Activated naive CD8-positive, alpha-beta T cell treated with anti-CD3 and anti-CD28 coated beads, Interleukin-2, amount 10 ng/mL, durations not matched to agents 7 days and 5 days (primary cell): Measurements from ENCODE around the gene JPT1. TPM values are rescaled to one million over a fixed set of nuclear protein-coding genes. Genes with fewer than 3 reads are reported as not detected.

Source experiments
- ATAC-seq: fragments of 150-1000 bp; cut with Tn5 transposase; one replicate; pipeline ENCODE4 v1.10.0; 2021; ENCODE audit warnings: low read depth, moderate library complexity
- POLR2A ChIA-PET: fragments of 350-600 bp; sonication (Branson Sonifier 250); formaldehyde crosslinking; loops from one replicate; lab custom pipeline; 2021; ENCODE audit warnings: antibody characterized with exemption; lab: Charles Lee
- DNase-seq: peaks from one replicate; pipeline ENCODE4 v3.0.0; 2021
- H3K27ac Mint-ChIP-seq: one replicate; pipeline ENCODE4 v1.8.0; 2022; ENCODE audit warnings: mild to moderate bottlenecking, mixed read lengths
- H3K27me3 Mint-ChIP-seq: one replicate; pipeline ENCODE4 v1.8.0; 2022; ENCODE audit warnings: mild to moderate bottlenecking, moderate library complexity, mixed read lengths
- H3K36me3 Mint-ChIP-seq: one replicate; pipeline ENCODE4 v1.8.0; 2021; ENCODE audit warnings: mild to moderate bottlenecking, mixed read lengths
- H3K4me1 Mint-ChIP-seq: one replicate; pipeline ENCODE4 v1.8.0; 2021; ENCODE audit warnings: mixed read lengths
- H3K4me3 Mint-ChIP-seq: one replicate; pipeline ENCODE4 v1.8.0; 2022; ENCODE audit warnings: mild to moderate bottlenecking, moderate library complexity, mixed read lengths
- H3K9me3 Mint-ChIP-seq: one replicate; pipeline ENCODE4 v1.8.0; 2021; ENCODE audit warnings: mixed read lengths
- total RNA-seq, 2 experiments: library from RNA; stranded (reverse); gene quantifications; one replicate each; pipeline ENCODE4 v1.2.3, GENCODE V29; 2021

The JPT1 gene
- total RNA-seq, 2 experiments from 2014 or later = 194 to 213 TPM

GRCh38 chr17:75103601-75104554, 50.4 kb downstream of the JPT1 start:
- DNase-seq (no peak), ATAC-seq (no peak)
- peaks cover 3% of the 10 kb centered on the region for H3K27me3 Mint-ChIP-seq
- H3K4me1 Mint-ChIP-seq = peaks cover 12% of the 10 kb centered on the region
- H3K9me3 Mint-ChIP-seq = no peaks in the 10 kb centered on the region
- H3K4me3 Mint-ChIP-seq = no peak overlapping the region
- POLR2A ChIA-PET = interaction anchor here (0.8 kb wide), 1 partner anchor 10 kb away, joined by 6 read pairs; no protein-coding TSS in a partner anchor
- H3K36me3 Mint-ChIP-seq = no peaks in the 10 kb centered on the region
- H3K27ac Mint-ChIP-seq = peak overlapping the region; percentile 48

GRCh38 chr17:75102385-75102821, 51.9 kb downstream of the JPT1 start:
- Mint-ChIP-seq H3K4me1 (peaks cover 6% of the 10 kb centered on the region), H3K9me3 (no peaks in the 10 kb centered on the region), H3K36me3 (no peaks in the 10 kb centered on the region), H3K4me3 (no peak overlapping the region), H3K27me3 (peaks cover 3% of the 10 kb centered on the region), H3K27ac (no peak overlapping the region)
- DNase-seq = no peak
- POLR2A ChIA-PET = interaction anchor here (1.2 kb wide), 1 partner anchor 29 kb away, joined by 5 read pairs; no protein-coding TSS in a partner anchor
- ATAC-seq = no peak

- ATAC-seq = no peak
- POLR2A ChIA-PET = interaction anchor here (1.7 kb wide), 1 partner anchor 14 kb away, joined by 5 read pairs; no protein-coding TSS in a partner anchor
- Mint-ChIP-seq H3K36me3 (no peaks in the 10 kb centered on the region), H3K4me3 (no peak overlapping the region), H3K9me3 (no peaks in the 10 kb centered on the region), H3K27me3 (peaks cover 3% of the 10 kb centered on the region), H3K27ac (no peak overlapping the region), H3K4me1 (peaks cover 2% of the 10 kb centered on the region)
- DNase-seq = no peak
Observed at GRCh38 chr17:75099881-75100595, 54.3 kb downstream of the JPT1 start.

GRCh38 chr17:75098861-75099260, 55.5 kb downstream of the JPT1 start:
- Mint-ChIP-seq H3K4me1 (peaks cover 2% of the 10 kb centered on the region), H3K4me3 (no peak overlapping the region), H3K27me3 (peaks cover 3% of the 10 kb centered on the region), H3K36me3 (no peaks in the 10 kb centered on the region), H3K27ac (no peak overlapping the region), H3K9me3 (no peaks in the 10 kb centered on the region)
- DNase-seq (no peak), ATAC-seq (no peak)
- POLR2A ChIA-PET = no interaction called here

GRCh38 chr17:75097865-75098264, 56.4 kb downstream of the JPT1 start:
- DNase-seq (no peak), ATAC-seq (no peak)
- Mint-ChIP-seq H3K9me3 (no peaks in the 10 kb centered on the region), H3K4me3 (no peak overlapping the region), H3K27me3 (peaks cover 3% of the 10 kb centered on the region), H3K4me1 (peaks cover 2% of the 10 kb centered on the region), H3K27ac (no peak overlapping the region), H3K36me3 (no peaks in the 10 kb centered on the region)
- POLR2A ChIA-PET = no interaction called here

GRCh38 chr17:75096082-75096625, 58.2 kb downstream of the JPT1 start:
- Mint-ChIP-seq H3K9me3 (no peaks in the 10 kb centered on the region), H3K27me3 (no peaks in the 10 kb centered on the region), H3K4me3 (no peak overlapping the region), H3K36me3 (no peaks in the 10 kb centered on the region), H3K27ac (no peak overlapping the region), H3K4me1 (peaks cover 4% of the 10 kb centered on the region)
- ATAC-seq = no peak
- no peak for DNase-seq
- POLR2A ChIA-PET = no interaction called here

- Mint-ChIP-seq H3K4me3 (no peak overlapping the region), H3K4me1 (peaks cover 7% of the 10 kb centered on the region), H3K36me3 (no peaks in the 10 kb centered on the region), H3K27ac (no peak overlapping the region), H3K27me3 (no peaks in the 10 kb centered on the region), H3K9me3 (no peaks in the 10 kb centered on the region)
- POLR2A ChIA-PET = no interaction called here
- no peak for ATAC-seq
- no peak for DNase-seq
Observed at GRCh38 chr17:75094871-75095399, 59.4 kb downstream of the JPT1 start.

- ATAC-seq (no peak), DNase-seq (no peak)
- Mint-ChIP-seq H3K27me3 (no peaks in the 10 kb centered on the region), H3K27ac (no peak overlapping the region), H3K9me3 (no peaks in the 10 kb centered on the region), H3K36me3 (no peaks in the 10 kb centered on the region), H3K4me1 (peaks cover 15% of the 10 kb centered on the region), H3K4me3 (no peak overlapping the region)
- POLR2A ChIA-PET = no interaction called here
Observed at GRCh38 chr17:75093548-75094158, 60.7 kb downstream of the JPT1 start.

GRCh38 chr17:75091855-75092327, 62.4 kb downstream of the JPT1 start:
- Mint-ChIP-seq H3K36me3 (no peaks in the 10 kb centered on the region), H3K27me3 (no peaks in the 10 kb centered on the region), H3K9me3 (no peaks in the 10 kb centered on the region), H3K4me3 (no peak overlapping the region), H3K27ac (no peak overlapping the region), H3K4me1 (peaks cover 22% of the 10 kb centered on the region)
- POLR2A ChIA-PET = interaction anchor here (1.2 kb wide), 1 partner anchor 18 kb away, joined by 3 read pairs; no protein-coding TSS in a partner anchor
- no peak for DNase-seq
- no peak for ATAC-seq

GRCh38 chr17:75090871-75091854, 63.1 kb downstream of the JPT1 start:
- Mint-ChIP-seq H3K36me3 (no peaks in the 10 kb centered on the region), H3K4me3 (no peak overlapping the region), H3K4me1 (peaks cover 23% of the 10 kb centered on the region), H3K27ac (peak overlapping the region; percentile 15), H3K9me3 (no peaks in the 10 kb centered on the region), H3K27me3 (no peaks in the 10 kb centered on the region)
- no peak for DNase-seq
- ATAC-seq = no peak
- POLR2A ChIA-PET = interaction anchor here (0.5 to 1.3 kb wide), 3 partner anchors 10 to 18 kb away, joined by 3 to 5 read pairs (median 3); partner anchors contain the start of gene ARMC7

GRCh38 chr17:75088465-75089417, 65.6 kb downstream of the JPT1 start:
- DNase-seq (no peak), ATAC-seq (peak; percentile 5)
- Mint-ChIP-seq H3K4me1 (peaks cover 31% of the 10 kb centered on the region), H3K27me3 (no peaks in the 10 kb centered on the region), H3K36me3 (no peaks in the 10 kb centered on the region), H3K27ac (peak overlapping the region; percentile 83), H3K4me3 (peak overlapping the region; percentile 82), H3K9me3 (no peaks in the 10 kb centered on the region)
- POLR2A ChIA-PET = interaction anchor here (0.6 to 2.4 kb wide), 11 partner anchors 8 to 318 kb away, joined by 3 to 13 read pairs (median 3); partner anchors contain the start of genes ARMC7, ATP5PD and KCTD2
